ENCODE data around the gene PTPRK. TPM values are rescaled to one million over a fixed set of nuclear protein-coding genes. Genes with fewer than 3 reads are reported as not detected.

Gene PTPRK
- total RNA-seq, 1 experiment from 2014 or later = 34.2 TPM

- ChIA-PET RAD21 (ENCODE audit: low non-redundant PET in 1 of 2, low total read pairs in 2 of 2, uncharacterized antibody in 2 of 2, unreplicated experiment in 2 of 2) (no interaction called here), POLR2A (no interaction called here), CTCF (no interaction called here)
- Histone ChIP-seq H3K4me3 (replicated peaks in 1 of 2; ENCODE audit: low read depth in 1 of 2, low read length in 2 of 2) (no peak overlapping the region), H3K9ac (ENCODE audit: low read length) (no peak overlapping the region), H3K79me2 (ENCODE audit: insufficient read depth, low read length) (no peaks in the 10 kb centered on the region), H3K9me2 (ENCODE audit: insufficient read depth) (no peaks in the 10 kb centered on the region), H3K9me3 (ENCODE audit: control insufficient read depth in 1 of 2, insufficient read depth in 1 of 2, low read depth in 1 of 2, low read length in 2 of 2) (no peaks in the 10 kb centered on the region), H3K27me3 (ENCODE audit: insufficient read depth, low read length) (no peaks in the 10 kb centered on the region), H3K4me1 (ENCODE audit: control insufficient read depth in 1 of 2, insufficient read depth in 2 of 2, low read length in 2 of 2) (no peaks in the 10 kb centered on the region), H3K27ac (ENCODE audit: low read depth, low read length) (no peak overlapping the region), H3K36me3 (ENCODE audit: control insufficient read depth in 1 of 2, insufficient read depth in 2 of 2, low read length in 2 of 2) (no peaks in the 10 kb centered on the region), H2AFZ (ENCODE audit: low read depth, low read length, poor library complexity, severe bottlenecking) (no peak overlapping the region), H4K20me1 (ENCODE audit: insufficient read depth) (no peaks in the 10 kb centered on the region), H3K4me2 (ENCODE audit: low read length) (no peak overlapping the region)
- TF ChIP-seq SIN3A (IDR thresholded peaks at IDR 0.05; ENCODE audit: low read depth) = no peak
- TF ChIP-seq RAD21 (IDR thresholded peaks at IDR 0.05; ENCODE audit: low read depth) = no peak
- TF ChIP-seq, protein P1, sequence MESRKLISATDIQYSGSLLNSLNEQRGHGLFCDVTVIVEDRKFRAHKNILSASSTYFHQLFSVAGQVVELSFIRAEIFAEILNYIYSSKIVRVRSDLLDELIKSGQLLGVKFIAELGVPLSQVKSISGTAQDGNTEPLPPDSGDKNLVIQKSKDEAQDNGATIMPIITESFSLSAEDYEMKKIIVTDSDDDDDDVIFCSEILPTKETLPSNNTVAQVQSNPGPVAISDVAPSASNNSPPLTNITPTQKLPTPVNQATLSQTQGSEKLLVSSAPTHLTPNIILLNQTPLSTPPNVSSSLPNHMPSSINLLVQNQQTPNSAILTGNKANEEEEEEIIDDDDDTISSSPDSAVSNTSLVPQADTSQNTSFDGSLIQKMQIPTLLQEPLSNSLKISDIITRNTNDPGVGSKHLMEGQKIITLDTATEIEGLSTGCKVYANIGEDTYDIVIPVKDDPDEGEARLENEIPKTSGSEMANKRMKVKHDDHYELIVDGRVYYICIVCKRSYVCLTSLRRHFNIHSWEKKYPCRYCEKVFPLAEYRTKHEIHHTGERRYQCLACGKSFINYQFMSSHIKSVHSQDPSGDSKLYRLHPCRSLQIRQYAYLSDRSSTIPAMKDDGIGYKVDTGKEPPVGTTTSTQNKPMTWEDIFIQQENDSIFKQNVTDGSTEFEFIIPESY (IDR thresholded peaks at IDR 0.05; ENCODE audit: extremely low read depth, insufficient replicate concordance, low read length) = no peak
- no peak for TF ChIP-seq EGR1 (IDR thresholded peaks at IDR 0.05; ENCODE audit: low read depth)
- no peak for TF ChIP-seq CBX3 (IDR thresholded peaks at IDR 0.05; ENCODE audit: low read depth)
- no peak for TF ChIP-seq POLR2AphosphoS5 (IDR thresholded peaks at IDR 0.05; ENCODE audit: low read depth, low read length)
- TF ChIP-seq, protein P2, sequence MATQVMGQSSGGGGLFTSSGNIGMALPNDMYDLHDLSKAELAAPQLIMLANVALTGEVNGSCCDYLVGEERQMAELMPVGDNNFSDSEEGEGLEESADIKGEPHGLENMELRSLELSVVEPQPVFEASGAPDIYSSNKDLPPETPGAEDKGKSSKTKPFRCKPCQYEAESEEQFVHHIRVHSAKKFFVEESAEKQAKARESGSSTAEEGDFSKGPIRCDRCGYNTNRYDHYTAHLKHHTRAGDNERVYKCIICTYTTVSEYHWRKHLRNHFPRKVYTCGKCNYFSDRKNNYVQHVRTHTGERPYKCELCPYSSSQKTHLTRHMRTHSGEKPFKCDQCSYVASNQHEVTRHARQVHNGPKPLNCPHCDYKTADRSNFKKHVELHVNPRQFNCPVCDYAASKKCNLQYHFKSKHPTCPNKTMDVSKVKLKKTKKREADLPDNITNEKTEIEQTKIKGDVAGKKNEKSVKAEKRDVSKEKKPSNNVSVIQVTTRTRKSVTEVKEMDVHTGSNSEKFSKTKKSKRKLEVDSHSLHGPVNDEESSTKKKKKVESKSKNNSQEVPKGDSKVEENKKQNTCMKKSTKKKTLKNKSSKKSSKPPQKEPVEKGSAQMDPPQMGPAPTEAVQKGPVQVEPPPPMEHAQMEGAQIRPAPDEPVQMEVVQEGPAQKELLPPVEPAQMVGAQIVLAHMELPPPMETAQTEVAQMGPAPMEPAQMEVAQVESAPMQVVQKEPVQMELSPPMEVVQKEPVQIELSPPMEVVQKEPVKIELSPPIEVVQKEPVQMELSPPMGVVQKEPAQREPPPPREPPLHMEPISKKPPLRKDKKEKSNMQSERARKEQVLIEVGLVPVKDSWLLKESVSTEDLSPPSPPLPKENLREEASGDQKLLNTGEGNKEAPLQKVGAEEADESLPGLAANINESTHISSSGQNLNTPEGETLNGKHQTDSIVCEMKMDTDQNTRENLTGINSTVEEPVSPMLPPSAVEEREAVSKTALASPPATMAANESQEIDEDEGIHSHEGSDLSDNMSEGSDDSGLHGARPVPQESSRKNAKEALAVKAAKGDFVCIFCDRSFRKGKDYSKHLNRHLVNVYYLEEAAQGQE (IDR thresholded peaks at IDR 0.05; ENCODE audit: low read depth) = no peak
- TF ChIP-seq JUND (IDR thresholded peaks at IDR 0.05) = no peak
- DNase-seq (ENCODE audit: low read depth, low spot score) (no peak), ATAC-seq (no peak)
- no TSS peak for BruUV-seq (replicated peaks)
- intact Hi-C loops (cut with micrococcal nuclease) = no loop called here
These were observed 63.7 kb downstream of the PTPRK start for GRCh38 chr6:128456510-128457230.
